ENCODE results near the gene C6orf15.

GRCh38 chr6:31129130-31129529 lies 16.8 kb upstream of the C6orf15 start:
- TF ChIP-seq POLR2A (IDR thresholded peaks at IDR 0.05), result no peak
- TF ChIP-seq, protein P1, sequence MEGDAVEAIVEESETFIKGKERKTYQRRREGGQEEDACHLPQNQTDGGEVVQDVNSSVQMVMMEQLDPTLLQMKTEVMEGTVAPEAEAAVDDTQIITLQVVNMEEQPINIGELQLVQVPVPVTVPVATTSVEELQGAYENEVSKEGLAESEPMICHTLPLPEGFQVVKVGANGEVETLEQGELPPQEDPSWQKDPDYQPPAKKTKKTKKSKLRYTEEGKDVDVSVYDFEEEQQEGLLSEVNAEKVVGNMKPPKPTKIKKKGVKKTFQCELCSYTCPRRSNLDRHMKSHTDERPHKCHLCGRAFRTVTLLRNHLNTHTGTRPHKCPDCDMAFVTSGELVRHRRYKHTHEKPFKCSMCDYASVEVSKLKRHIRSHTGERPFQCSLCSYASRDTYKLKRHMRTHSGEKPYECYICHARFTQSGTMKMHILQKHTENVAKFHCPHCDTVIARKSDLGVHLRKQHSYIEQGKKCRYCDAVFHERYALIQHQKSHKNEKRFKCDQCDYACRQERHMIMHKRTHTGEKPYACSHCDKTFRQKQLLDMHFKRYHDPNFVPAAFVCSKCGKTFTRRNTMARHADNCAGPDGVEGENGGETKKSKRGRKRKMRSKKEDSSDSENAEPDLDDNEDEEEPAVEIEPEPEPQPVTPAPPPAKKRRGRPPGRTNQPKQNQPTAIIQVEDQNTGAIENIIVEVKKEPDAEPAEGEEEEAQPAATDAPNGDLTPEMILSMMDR (IDR thresholded peaks at IDR 0.05), result no peak

Data from esophagus squamous epithelium (tissue), 4 donors.